Muscle of back (tissue), 11 donors: ENCODE data around the gene DLG1. TPM values are rescaled to one million over a fixed set of nuclear protein-coding genes. Genes with fewer than 3 reads are reported as not detected.

Experiments
- DNase-seq, 3 donors: peaks; one replicate each; pipeline versions ENCODE4 v3.0.0 to v3.0.0-alpha.2; 2013
- polyA plus RNA-seq, 10 donors: library from polyadenylated mRNA; unstranded; fragments of 120-200 nt; gene quantifications; one replicate each; pipeline ENCODE4 v1.2.1, GENCODE V29; 2013; ENCODE audit not compliant: insufficient read length in 10 of 10

The DLG1 gene
- polyA plus RNA-seq, 10 donors = 35.0 to 52.9 (median 44.6) TPM

DNA sequence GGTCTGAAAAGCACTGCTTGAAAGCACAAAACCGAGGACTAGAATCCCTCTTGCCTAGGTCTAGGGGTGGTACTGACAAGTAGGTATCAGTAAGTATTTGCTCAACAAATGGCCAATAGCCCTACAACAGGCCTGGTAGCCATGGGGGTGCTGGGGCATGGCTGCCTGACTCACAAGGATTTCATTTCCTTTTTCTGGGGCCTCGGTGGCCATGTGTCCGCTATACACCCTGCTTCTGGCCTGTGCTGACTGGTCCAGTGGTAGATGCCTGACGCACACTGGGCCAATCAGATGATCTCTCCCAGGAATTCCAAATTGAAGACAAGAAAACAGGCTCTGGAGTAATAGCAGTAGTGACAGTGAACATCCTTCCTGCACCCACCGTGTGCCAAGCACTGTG is 298.2 kb downstream of the DLG1 start:
- DNase-seq = no peak

DNA sequence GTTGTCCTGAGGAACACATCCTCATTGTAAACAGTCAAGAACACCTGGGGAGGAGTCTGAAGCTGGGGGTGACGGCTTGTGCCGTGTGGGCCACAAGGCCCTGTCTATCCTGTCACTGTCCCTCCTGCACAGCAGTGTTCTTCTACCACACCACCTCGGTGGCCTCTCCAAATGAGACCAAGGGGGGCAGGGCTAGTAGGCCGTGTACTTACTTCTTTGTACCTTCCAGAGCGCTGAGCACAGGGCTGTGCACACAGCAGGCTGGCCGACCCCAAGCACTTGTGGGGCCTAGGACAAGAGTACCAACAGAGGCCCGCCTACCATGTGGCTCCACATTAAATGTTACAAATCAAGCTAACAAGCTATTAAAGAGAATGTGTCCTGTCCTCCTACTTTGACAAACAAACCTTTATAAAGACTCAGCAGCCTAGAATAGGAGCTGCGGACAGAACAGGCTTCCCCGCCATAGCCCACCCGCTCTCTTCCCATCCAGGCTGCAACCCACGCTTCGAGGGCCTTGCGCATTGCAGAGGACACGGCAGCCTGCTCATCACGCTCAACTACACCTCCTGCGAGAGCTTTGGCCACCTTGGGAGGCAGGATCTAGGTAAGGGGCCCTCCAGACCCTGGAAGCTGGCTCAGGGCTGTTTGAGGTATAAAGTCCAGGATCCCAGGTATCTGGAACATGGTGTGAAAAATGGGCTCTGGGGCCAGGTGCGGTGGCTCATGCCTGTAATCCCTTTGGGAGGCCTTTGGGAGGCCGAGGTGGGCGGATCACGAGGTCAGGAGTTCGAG is 299.2 kb downstream of the DLG1 start:
- no peak for DNase-seq

DNA sequence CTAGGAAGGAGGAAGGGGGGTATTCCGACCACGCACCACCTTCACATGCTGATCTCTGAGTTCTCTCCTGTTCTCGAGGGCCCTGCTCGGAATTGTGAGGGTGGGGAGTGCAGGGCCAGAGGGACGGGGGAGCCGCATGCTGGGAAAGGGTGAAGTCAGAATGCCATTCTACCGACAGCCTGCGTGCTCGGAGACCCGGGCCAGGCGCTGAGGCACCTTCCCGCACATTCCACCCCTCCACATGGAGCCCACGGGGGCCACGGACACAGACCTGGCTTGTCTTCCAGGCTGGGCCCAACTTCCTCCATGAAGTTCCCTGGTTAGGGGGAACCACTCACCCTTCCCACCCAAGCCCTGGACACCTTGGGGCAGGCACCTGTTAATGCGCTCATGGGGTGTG is 301.1 kb downstream of the DLG1 start:
- DNase-seq = no peak

DNA sequence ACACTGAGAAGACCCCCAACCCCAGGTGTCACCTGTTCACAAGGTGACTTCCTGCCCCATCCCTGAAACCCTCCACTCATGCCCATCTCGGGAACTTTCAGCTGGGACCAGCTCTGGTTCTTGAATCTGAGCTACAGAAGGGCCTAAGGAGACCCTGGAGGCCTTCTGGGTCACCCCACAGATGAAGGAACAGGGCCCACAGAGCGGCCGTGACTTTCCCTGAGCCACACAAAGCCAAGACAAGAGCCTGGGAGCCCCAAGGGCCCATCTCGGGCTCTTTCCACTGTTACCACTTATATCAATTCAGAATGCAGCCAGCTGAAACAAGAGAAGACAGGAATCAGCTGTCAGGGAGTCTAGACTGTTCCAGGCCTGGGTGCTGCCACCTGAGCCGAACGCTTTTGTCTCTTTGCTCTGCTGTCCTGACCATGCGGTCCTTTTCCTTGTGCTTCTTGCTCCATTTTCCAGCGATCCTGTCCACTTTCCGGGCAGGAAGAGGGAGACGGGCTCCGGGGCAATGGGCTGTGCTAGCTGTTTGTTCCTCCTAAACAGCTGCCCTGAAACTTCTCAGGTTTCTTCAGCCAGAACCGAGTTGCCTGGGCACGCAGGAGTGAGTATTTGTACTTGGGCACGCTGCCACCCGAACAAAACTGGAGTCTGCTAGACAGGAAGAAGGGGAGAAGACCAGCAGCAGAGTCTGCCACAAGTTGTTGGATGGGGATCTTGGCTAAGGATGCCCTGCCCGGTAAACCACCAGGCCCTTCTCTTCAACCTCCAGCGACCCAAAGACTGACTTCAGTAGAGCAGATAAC is 301.8 kb downstream of the DLG1 start:
- no peak for DNase-seq

DNA sequence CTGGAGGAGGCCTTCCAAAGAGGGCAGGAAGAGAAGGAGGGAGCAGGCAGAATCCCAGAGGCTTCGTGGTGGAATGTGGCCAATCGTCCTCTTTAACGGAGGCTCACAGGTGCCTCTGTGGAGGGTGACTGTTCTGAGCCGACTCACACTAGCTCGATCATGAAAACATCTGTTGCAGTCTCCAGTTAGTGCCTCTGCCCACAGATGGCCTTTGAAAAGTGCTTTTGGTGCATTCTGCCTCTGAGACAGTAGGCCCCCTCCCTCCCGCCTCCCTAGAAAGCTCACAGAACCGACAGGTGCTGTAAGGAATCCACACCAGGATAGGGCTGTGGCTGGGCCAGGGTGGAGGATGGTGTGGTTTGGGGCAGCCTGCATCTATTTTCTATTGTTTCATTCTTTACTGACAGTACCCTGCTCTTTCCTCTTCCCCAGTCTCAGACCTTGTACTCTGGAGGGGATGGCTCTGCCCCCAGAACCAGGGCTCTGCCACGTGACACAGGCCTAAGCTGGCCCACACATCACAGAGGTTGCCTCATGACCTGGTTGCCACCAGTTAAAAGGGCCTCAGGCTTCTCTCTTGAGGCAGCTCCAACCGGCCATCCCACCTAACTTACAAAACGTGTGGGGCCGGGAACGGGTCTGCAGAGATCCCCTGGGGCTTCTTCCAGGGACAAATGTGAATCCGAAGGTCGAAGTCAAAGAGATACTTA is 302.6 kb downstream of the DLG1 start:
- DNase-seq = no peak

DNA sequence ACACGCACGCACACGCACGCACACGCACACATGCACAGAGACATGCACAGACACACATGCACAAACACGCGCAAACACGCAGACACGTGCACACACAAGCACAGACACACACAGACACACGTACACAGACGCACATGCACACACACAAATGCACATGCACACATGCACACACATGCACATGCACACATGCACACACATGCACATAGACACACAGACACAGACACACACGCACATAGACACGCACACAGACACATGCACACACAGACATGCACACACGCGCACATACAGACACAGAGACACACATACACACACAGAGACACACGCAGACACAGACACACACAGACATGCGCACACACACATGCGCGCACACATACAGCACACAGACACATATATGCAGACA is 303.4 kb downstream of the DLG1 start:
- no peak for DNase-seq

DNA sequence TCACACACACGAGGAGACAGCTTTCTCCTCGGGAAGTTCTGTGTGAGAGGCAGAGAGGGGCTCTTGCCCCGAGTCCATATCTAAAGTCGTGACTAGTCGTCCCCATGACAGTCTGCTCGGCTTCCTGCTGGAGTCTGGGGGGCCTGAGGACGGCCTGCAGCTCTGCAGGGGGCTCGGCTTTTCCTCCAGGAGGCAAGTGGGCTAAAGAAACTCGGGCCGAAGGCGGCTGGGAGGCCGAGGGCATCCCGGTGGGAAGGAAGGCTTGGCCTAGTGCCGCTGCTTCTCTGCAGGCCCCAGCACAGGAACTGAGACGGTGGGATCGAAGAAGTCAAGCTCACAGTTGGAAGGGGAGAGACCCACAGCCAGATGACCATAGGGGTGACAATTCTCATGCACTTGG is 304.4 kb downstream of the DLG1 start:
- DNase-seq = no peak
